GM23338 (cell line): ENCODE measurements around the gene MECP2. TPM values are rescaled to one million over a fixed set of nuclear protein-coding genes. Genes with fewer than 3 reads are reported as not detected.
A peak's percentile ranks its signal among the peaks of the same experiment; 100 is the strongest.

Experiments
- ATAC-seq: fragments of 200-7000 bp; cut with Tn5 transposase; 3 replicates; pipeline ENCODE4 v1.9.1; 2020
- DNase-seq: peaks from one replicate; pipeline ENCODE4 v3.0.0-alpha.2; 2015; ENCODE audit warnings: low spot score
- H2AFZ ChIP-seq: fragments of 200-600 bp; sonication (generic); 2 replicates; pipeline ENCODE4 v1.8.0; 2016; ENCODE audit warnings: antibody characterized with exemption, mild to moderate bottlenecking, moderate library complexity
- H3F3A ChIP-seq: fragments of 200-600 bp; sonication (generic); replicated peaks from 2 replicates; pipeline ENCODE4 v1.8.0; 2017; ENCODE audit warnings: antibody characterized with exemption, mixed run types, low read depth
- H3K27ac ChIP-seq: fragments of 200-600 bp; sonication (generic); 2 replicates; pipeline ENCODE4 v1.6.1; 2016; ENCODE audit warnings: low read depth
- H3K27me3 ChIP-seq: fragments of 200-600 bp; sonication (generic); 2 replicates; pipeline ENCODE4 v1.8.0; 2016; ENCODE audit warnings: mild to moderate bottlenecking, mixed run types, moderate library complexity; ENCODE audit not compliant: insufficient read depth
- H3K36me3 ChIP-seq: fragments of 200-600 bp; sonication (generic); 2 replicates; pipeline ENCODE4 v1.8.0; 2016; ENCODE audit warnings: mild to moderate bottlenecking; ENCODE audit not compliant: insufficient read depth
- H3K4me1 ChIP-seq: fragments of 200-600 bp; sonication (generic); 2 replicates; pipeline ENCODE4 v1.8.0; 2016; ENCODE audit warnings: mild to moderate bottlenecking, moderate library complexity; ENCODE audit not compliant: insufficient read depth
- H3K4me2 ChIP-seq: fragments of 200-600 bp; sonication (generic); 2 replicates; pipeline ENCODE4 v1.7.1; 2017; ENCODE audit warnings: mixed run types
- H3K4me3 ChIP-seq: fragments of 200-600 bp; sonication (generic); 2 replicates; pipeline ENCODE4 v1.6.1; 2016; ENCODE audit warnings: mixed run types
- H3K79me2 ChIP-seq: fragments of 200-600 bp; sonication (generic); replicated peaks from 2 replicates; pipeline ENCODE4 v1.8.0; 2017; ENCODE audit warnings: mild to moderate bottlenecking; ENCODE audit not compliant: insufficient read depth
- H3K9me2 ChIP-seq: fragments of 200-600 bp; sonication (generic); 2 replicates; pipeline ENCODE4 v1.8.0; 2017; ENCODE audit not compliant: insufficient read depth
- H4K20me1 ChIP-seq: fragments of 200-600 bp; sonication (generic); replicated peaks from 2 replicates; pipeline ENCODE4 v1.8.0; 2017; ENCODE audit warnings: mild to moderate bottlenecking; ENCODE audit not compliant: insufficient read depth
- H3K27ac Mint-ChIP-seq: 2 replicates; pipeline ENCODE4 v1.8.0; 2020; ENCODE audit warnings: inconsistent platforms, mild to moderate bottlenecking, moderate library complexity, mixed read lengths
- H3K27me3 Mint-ChIP-seq: 3 replicates; pipeline ENCODE4 v1.8.0; 2022; ENCODE audit warnings: low read depth, mild to moderate bottlenecking, moderate library complexity, mixed read lengths, inconsistent platforms; ENCODE audit not compliant: insufficient read depth, poor library complexity
- H3K36me3 Mint-ChIP-seq: 3 replicates; pipeline ENCODE4 v1.8.0; 2021; ENCODE audit warnings: low read depth, mild to moderate bottlenecking, inconsistent platforms, moderate library complexity, mixed read lengths
- H3K4me1 Mint-ChIP-seq: 3 replicates; pipeline ENCODE4 v1.8.0; 2020; ENCODE audit warnings: mild to moderate bottlenecking, inconsistent platforms, mixed read lengths
- H3K4me3 Mint-ChIP-seq: 3 replicates; pipeline ENCODE4 v1.8.0; 2021; ENCODE audit warnings: moderate library complexity, mild to moderate bottlenecking, inconsistent platforms, mixed read lengths
- H3K9me3 Mint-ChIP-seq: 3 replicates; pipeline ENCODE4 v1.8.0; 2020; ENCODE audit warnings: moderate library complexity, mild to moderate bottlenecking, inconsistent platforms, mixed read lengths
- CREB1 ChIP-seq: fragments of 250-450 bp; sonication (Bioruptor Pico); IDR thresholded peaks from 2 replicates; pipeline ENCODE4 v1.5.0; 2020; ENCODE audit warnings: low read depth, mild to moderate bottlenecking, moderate library complexity
- ETS1 ChIP-seq: IDR thresholded peaks from 2 replicates; pipeline ENCODE4 v1.6.1; 2016; ENCODE audit warnings: antibody characterized with exemption
- EZH2 ChIP-seq: fragments of 200-600 bp; sonication (generic); IDR thresholded peaks from one replicate; pipeline ENCODE4 v1.8.0; 2017; ENCODE audit warnings: antibody characterized with exemption, mild to moderate bottlenecking, low read depth; ENCODE audit not compliant: unreplicated experiment
- EZH2phosphoT487 ChIP-seq: fragments of 200-600 bp; sonication (generic); IDR thresholded peaks from one replicate; pipeline ENCODE4 v1.8.1; 2018; ENCODE audit warnings: antibody characterized with exemption; ENCODE audit not compliant: unreplicated experiment
- JUNB ChIP-seq: IDR thresholded peaks from one replicate; pipeline ENCODE4 v1.6.1; 2016; ENCODE audit warnings: antibody characterized with exemption; ENCODE audit not compliant: unreplicated experiment
- NANOG ChIP-seq: IDR thresholded peaks from 2 replicates; pipeline ENCODE4 v1.6.1; 2016; ENCODE audit warnings: antibody characterized with exemption, borderline replicate concordance
- POLR2AphosphoS5 ChIP-seq: IDR thresholded peaks from 2 replicates; pipeline ENCODE4 v1.6.1; 2016; ENCODE audit warnings: antibody characterized with exemption, low read depth
- REST ChIP-seq: IDR thresholded peaks from one replicate; pipeline ENCODE4 v1.6.1; 2018; ENCODE audit warnings: antibody characterized with exemption; ENCODE audit not compliant: unreplicated experiment
- STAT1 ChIP-seq: IDR thresholded peaks from one replicate; pipeline ENCODE4 v1.6.1; 2016; ENCODE audit warnings: antibody characterized with exemption; ENCODE audit not compliant: unreplicated experiment
- ZNF114 ChIP-seq: fragments of 250-450 bp; sonication (Bioruptor Pico); IDR thresholded peaks from 2 replicates; pipeline ENCODE4 v1.5.0; 2020; ENCODE audit warnings: mild to moderate bottlenecking, moderate library complexity
- ZNF331 ChIP-seq: fragments of 250-450 bp; sonication (Bioruptor Pico); IDR thresholded peaks from 2 replicates; pipeline ENCODE4 v1.5.0; 2020; ENCODE audit warnings: low read depth, mild to moderate bottlenecking, moderate library complexity
- ZNF462 ChIP-seq: fragments of 250-450 bp; sonication (Bioruptor Pico); IDR thresholded peaks from 2 replicates; pipeline ENCODE4 v1.5.0; 2020; ENCODE audit warnings: mild to moderate bottlenecking, moderate library complexity
- polyA plus RNA-seq: library from polyadenylated mRNA; unstranded; fragments of >200 nt; fragmentation: Nextera tagmentation; extraction: Ambion mirVana; gene quantifications from 2 replicates; pipeline ENCODE4 v1.2.1, GENCODE V29; 2016
- total RNA-seq: library from RNA; depleted of rRNA; stranded (reverse); fragments of >200 nt; shearing (Covaris generic); gene quantifications from 2 replicates; pipeline ENCODE4 v1.2.3, GENCODE V29; 2014
- TF ChIP-seq, protein P1 (sequence below), 2 experiments: fragments of 200-600 bp in 1 of 2; sonication (generic) in 1 of 2; conservative IDR thresholded peaks; 2 replicates each; pipeline versions ENCODE4 v1.5.1 to v1.6.1; 2016 to 2017; ENCODE audit warnings: antibody characterized with exemption in 2 of 2, low read depth in 2 of 2, mild to moderate bottlenecking in 2 of 2, moderate library complexity in 1 of 2

Gene MECP2
- total and polyA plus RNA-seq, 2 experiments from 2014 or later = 27.7 to 32.7 TPM

DNA sequence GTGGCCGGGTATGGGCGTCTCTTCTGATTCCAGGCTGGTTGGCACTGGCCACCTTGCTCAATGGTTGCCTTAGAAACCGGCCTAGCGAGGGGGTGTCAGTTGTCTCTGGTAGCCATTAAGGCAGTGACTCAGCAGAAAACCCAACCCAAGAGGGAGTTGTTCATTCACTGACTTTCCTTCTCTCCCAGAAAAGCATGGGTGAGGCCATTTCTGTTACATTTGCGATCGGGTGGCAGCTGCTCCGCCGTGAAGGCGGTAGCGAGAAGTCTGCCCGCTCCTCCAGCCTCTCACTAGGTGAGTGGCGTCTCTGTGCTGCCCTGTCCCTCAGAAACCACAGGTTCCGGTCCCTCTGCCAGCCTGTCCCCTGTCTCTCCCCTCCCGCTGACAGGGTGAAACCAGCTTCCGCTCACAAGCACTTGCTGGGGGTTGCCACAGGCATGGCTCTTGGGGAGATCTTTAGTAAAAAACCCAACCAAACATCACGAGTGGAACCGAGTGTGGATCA, 95.2 kb downstream of the MECP2 start:
- H3K36me3 Mint-ChIP-seq = no peaks in the 10 kb centered on the region
- no peak overlapping the region for H2AFZ ChIP-seq
- ATAC-seq (peak; percentile 30; the same call in 2 of the 3 replicates), DNase-seq (peak; percentile 30)
- peaks cover 5% of the 10 kb centered on the region for H3K27me3 Mint-ChIP-seq
- H3K4me3 Mint-ChIP-seq = no peak overlapping the region
- TF ChIP-seq REST (no peak), JUNB (no peak), NANOG (no peak), EZH2phosphoT487 (no peak), STAT1 (no peak), ZNF462 (CRISPR knock-in tag) (no peak), ZNF114 (CRISPR knock-in tag) (no peak), POLR2AphosphoS5 (no peak), EZH2 (no peak), ETS1 (no peak), ZNF331 (CRISPR knock-in tag) (no peak), CREB1 (CRISPR knock-in tag) (no peak)
- TF ChIP-seq, protein P1, sequence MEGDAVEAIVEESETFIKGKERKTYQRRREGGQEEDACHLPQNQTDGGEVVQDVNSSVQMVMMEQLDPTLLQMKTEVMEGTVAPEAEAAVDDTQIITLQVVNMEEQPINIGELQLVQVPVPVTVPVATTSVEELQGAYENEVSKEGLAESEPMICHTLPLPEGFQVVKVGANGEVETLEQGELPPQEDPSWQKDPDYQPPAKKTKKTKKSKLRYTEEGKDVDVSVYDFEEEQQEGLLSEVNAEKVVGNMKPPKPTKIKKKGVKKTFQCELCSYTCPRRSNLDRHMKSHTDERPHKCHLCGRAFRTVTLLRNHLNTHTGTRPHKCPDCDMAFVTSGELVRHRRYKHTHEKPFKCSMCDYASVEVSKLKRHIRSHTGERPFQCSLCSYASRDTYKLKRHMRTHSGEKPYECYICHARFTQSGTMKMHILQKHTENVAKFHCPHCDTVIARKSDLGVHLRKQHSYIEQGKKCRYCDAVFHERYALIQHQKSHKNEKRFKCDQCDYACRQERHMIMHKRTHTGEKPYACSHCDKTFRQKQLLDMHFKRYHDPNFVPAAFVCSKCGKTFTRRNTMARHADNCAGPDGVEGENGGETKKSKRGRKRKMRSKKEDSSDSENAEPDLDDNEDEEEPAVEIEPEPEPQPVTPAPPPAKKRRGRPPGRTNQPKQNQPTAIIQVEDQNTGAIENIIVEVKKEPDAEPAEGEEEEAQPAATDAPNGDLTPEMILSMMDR (conservative IDR thresholded peaks at IDR 0.05; ENCODE audit: low read depth in 2 of 2) = no peak
- no peak overlapping the region for H3K4me3 ChIP-seq
- H3F3A ChIP-seq = no peaks in the 10 kb centered on the region
- no peak overlapping the region for H3K27ac ChIP-seq
- no peaks in the 10 kb centered on the region for H3K36me3 ChIP-seq
- H3K9me3 Mint-ChIP-seq = no peaks in the 10 kb centered on the region; the same call in 2 of the 3 replicates
- H4K20me1 ChIP-seq = no peaks in the 10 kb centered on the region
- no peaks in the 10 kb centered on the region for H3K9me2 ChIP-seq
- no peak overlapping the region for H3K4me2 ChIP-seq
- H3K27ac Mint-ChIP-seq = no peak overlapping the region
- no peaks in the 10 kb centered on the region for H3K79me2 ChIP-seq
- H3K4me1 ChIP-seq = no peaks in the 10 kb centered on the region
- H3K4me1 Mint-ChIP-seq = peaks cover 11% of the 10 kb centered on the region; the same call in 2 of the 3 replicates
- no peaks in the 10 kb centered on the region for H3K27me3 ChIP-seq
